NCI-H1417 (cell line): Measurements from ENCODE around the gene PRKN.
"Not testable (repeated sequence)": the region's sequence is repeated elsewhere in the genome, so short reads cannot be mapped to it uniquely, and the experiment has no call there.

Experiments used
- DNase-seq, 3 experiments: peaks; one replicate each; lab custom pipeline; 2025; lab: John Stamatoyannopoulos, UW

The PRKN gene

GRCh38 chr6:161313475-161313874, 1414.1 kb downstream of the PRKN start:
- DNase-seq: peak in 1 of 3 experiments; percentile 10

GRCh38 chr6:161309774-161310173, 1417.8 kb downstream of the PRKN start:
- not testable (repeated sequence) for DNase-seq

- DNase-seq: no peak
Measured at GRCh38 chr6:161308075-161308655, 1419.4 kb downstream of the PRKN start.

GRCh38 chr6:161305860-161306259, 1421.7 kb downstream of the PRKN start:
- no peak for DNase-seq

- no peak for DNase-seq
Measured at GRCh38 chr6:161303628-161304340, 1423.8 kb downstream of the PRKN start.

- no peak for DNase-seq
Measured at GRCh38 chr6:161302949-161303348, 1424.6 kb downstream of the PRKN start.

- no peak for DNase-seq
Measured at GRCh38 chr6:161301338-161301737, 1426.2 kb downstream of the PRKN start.

- no peak for DNase-seq
Measured at GRCh38 chr6:161300823-161301222, 1426.7 kb downstream of the PRKN start.

- DNase-seq: no peak
Measured at GRCh38 chr6:161299726-161300125, 1427.8 kb downstream of the PRKN start.
